ENCODE measurements around the gene PABPN1L.

DNA sequence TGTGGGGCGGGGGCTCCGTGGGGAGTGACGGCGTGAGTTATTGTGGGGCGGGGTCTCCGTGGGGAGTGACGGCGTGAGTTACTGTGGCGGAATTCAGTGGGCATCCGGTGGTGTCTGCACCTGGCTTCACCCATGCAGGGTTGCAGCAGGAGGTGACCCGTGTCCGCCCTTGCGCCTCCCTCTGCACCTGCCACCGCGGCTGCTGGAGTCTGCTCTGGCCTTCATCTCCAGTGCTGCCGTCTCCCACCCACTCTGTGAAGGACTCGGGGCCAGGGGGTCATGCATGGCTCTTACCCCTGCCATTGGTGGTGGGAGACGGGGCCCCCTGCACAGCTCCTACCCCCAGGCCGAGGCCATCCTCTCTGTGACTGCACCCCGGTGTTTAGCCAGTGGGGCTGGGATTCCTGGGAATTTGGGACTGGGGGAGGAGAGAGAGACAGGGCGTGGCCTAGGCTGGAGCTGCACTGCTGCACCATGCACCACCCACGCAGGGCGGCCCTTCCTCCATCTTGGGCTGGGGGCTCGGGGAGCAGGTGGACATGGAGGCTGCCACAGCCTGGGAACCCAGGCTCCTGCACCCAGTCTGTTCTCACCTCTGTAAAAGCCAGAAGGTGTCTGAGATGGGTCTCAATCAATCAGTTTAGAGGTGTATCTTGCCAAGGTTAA is 1.3 kb upstream of the PABPN1L start:
- no peak for TF ChIP-seq CTCF (IDR thresholded peaks at IDR 0.05)
- TF ChIP-seq POLR2A (IDR thresholded peaks at IDR 0.05) = no peak
- TF ChIP-seq POLR2AphosphoS5 (IDR thresholded peaks at IDR 0.05) = no peak

Measured in sigmoid colon (tissue), 4 donors.